Heart left ventricle (tissue), 16 donors: ENCODE measurements around the gene KRT77. TPM values are rescaled to one million over a fixed set of nuclear protein-coding genes. Genes with fewer than 3 reads are reported as not detected.
"Not testable (repeated sequence)": the region's sequence is repeated elsewhere in the genome, so short reads cannot be mapped to it uniquely, and the experiment has no call there.

Experiments
- ATAC-seq, 4 donors: fragments of 200-7000 bp; cut with Tn5 transposase; one replicate each; pipeline ENCODE4 v1.9.1; 2020 to 2022; ENCODE audit warnings: moderate library complexity in 4 of 4, mild to moderate bottlenecking in 3 of 4, moderate number of reproducible peaks in 1 of 4
- DNase-seq, 5 donors: peaks; one replicate each; pipeline ENCODE4 v3.0.0-alpha.2; 2020
- H3K27ac ChIP-seq, 12 donors: fragments of 200-600 bp; sonication (generic) in 4 of 12; one replicate each; pipeline versions ENCODE4 v1.5.0 to v1.8.0; 2016 to 2022; ENCODE audit warnings: mild to moderate bottlenecking in 2 of 12
- H3K27me3 ChIP-seq, 9 donors: fragments of 200-600 bp; sonication (generic) in 2 of 9; one replicate each; pipeline versions ENCODE4 v1.5.1 to v1.8.0; 2016 to 2022; ENCODE audit warnings: mild to moderate bottlenecking in 3 of 9
- H3K36me3 ChIP-seq, 9 donors: fragments of 200-600 bp; sonication (generic) in 2 of 9; one replicate each; pipeline versions ENCODE4 v1.5.0 to v1.8.0; 2018 to 2022; ENCODE audit warnings: mild to moderate bottlenecking in 2 of 9
- H3K4me1 ChIP-seq, 12 donors: fragments of 200-600 bp; sonication (generic) in 4 of 12; one replicate each; pipeline versions ENCODE4 v1.5.0 to v1.8.0; 2016 to 2022; ENCODE audit warnings: mild to moderate bottlenecking in 3 of 12
- H3K4me3 ChIP-seq, 12 donors: fragments of 200-600 bp; sonication (generic) in 4 of 12; one replicate each; pipeline versions ENCODE4 v1.5.0 to v1.8.0; 2017 to 2022; ENCODE audit warnings: mild to moderate bottlenecking in 9 of 12, moderate library complexity in 4 of 12
- H3K9me3 ChIP-seq, 12 donors: fragments of 200-600 bp; sonication (generic) in 4 of 12; one replicate each; pipeline versions ENCODE4 v1.5.0 to v1.8.0; 2016 to 2022; ENCODE audit warnings: mild to moderate bottlenecking in 1 of 12
- CTCF ChIP-seq, 12 donors: fragments of 200-600 bp; sonication (generic) in 4 of 12; IDR thresholded peaks; one replicate each; pipeline versions ENCODE4 v1.5.0 to v1.8.0; 2018 to 2022; ENCODE audit warnings: antibody characterized with exemption in 12 of 12, mild to moderate bottlenecking in 5 of 12
- POLR2A ChIP-seq, 2 donors: fragments of 450-650 bp; IDR thresholded peaks; one replicate each; pipeline ENCODE4 v1.6.1; 2017; ENCODE audit warnings: antibody characterized with exemption in 2 of 2, mild to moderate bottlenecking in 2 of 2, moderate library complexity in 2 of 2
- WGBS, 4 donors: extraction: QIAGEN DNeasy Blood & Tissue Kit in 2 of 4; methylation state at CpG; one replicate each; pipeline versions ENCODE4 v1.1.5 to v1.1.7; 2013 to 2018; 5-methylcytosine and 5-hydroxymethylcytosine counted together
- intact Hi-C, 10 donors: fragments of 100-400 bp; cut with DNase I; formaldehyde crosslinking; loops; one replicate each; pipeline versions ENCODE4 v1.11.1 to v1.14.2; 2022
- polyA plus RNA-seq, 2 donors: library from polyadenylated mRNA; stranded (reverse); fragments of 200-250 nt; gene quantifications; one replicate each; pipeline ENCODE4 v1.2.3, GENCODE V29; 2013
- total RNA-seq, 9 donors: library from RNA; depleted of rRNA in 2 of 9; stranded (reverse); fragments of >200 nt in 2 of 9; fragmentation: NEBNext Ultra II Directional in 3 of 9; extraction: Animal tissue kit (Norgen Biotek cat#: 25700) in 3 of 9; gene quantifications; one replicate each; pipeline versions ENCODE4 v1.1.0 to v1.2.4, GENCODE V29; 2016 to 2023
- donor health status: ischemic (EF 13 %, LVEDD 7.1; RV severe dilation, severe dysfunction).
- donor health status: healthy with polysubstance abuse.
- donor health status: DM: no; HTN: yes; CAD: no.
- donor health status: DM: no; HTN: no; CAD: no.
- donor health status: ischemic (EF 25% LVEDD 6.9; RV normal size, moderate dysfunction).
- donor health status: ischemic (EF 25% LVEDD 5.7; RV mildly dilated, moderate dysfunction).
- donor health status: healthy.
- donor health status: DM: yes; HTN: yes; CAD: no.
- donor health status: ischemic (EF 35%, LVEDD 5.7; RV mildly dilated, moderate dysfunction).
- donor health status: nonischemic (EF 11% LVEDD 7.7; RV severe dilation, severe dysfunction).
- donor health status: DM: yes; HTN: yes; CAD: no.
- donor health status: PGD.
- donor health status: ischemic (EF 29% LVEDD 5.4; RV normal size, mild dysfunction).
- donor health status: nonischemic (EF 23%, LVEDD 6.1; RV moderate dilation, normal function).

KRT77 gene
- total and polyA plus RNA-seq, 11 donors, result not detected

GRCh38 chr12:52715416-52715815 is 12.1 kb upstream of the KRT77 start:
- Histone ChIP-seq H3K27me3 (peaks cover 10 to 52% (median 37%) of the 10 kb centered on the region in 9 donors), H3K4me3 (no peak overlapping the region), H3K36me3 (no peaks in the 10 kb centered on the region), H3K27ac (no peak overlapping the region), H3K9me3 (no peaks in the 10 kb centered on the region), H3K4me1 (peaks cover 0 to 9% (median 0%) of the 10 kb centered on the region in 12 donors)
- ATAC-seq (no peak), DNase-seq (no peak)
- intact Hi-C loops, result no loop called here
- TF ChIP-seq CTCF (IDR thresholded peaks at IDR 0.05) (no peak), POLR2A (IDR thresholded peaks at IDR 0.05) (no peak)
- 78 to 89% (median 80%) methylated on average over 11 to 14 of the region's 14 CpGs for WGBS, 4 donors

DNA sequence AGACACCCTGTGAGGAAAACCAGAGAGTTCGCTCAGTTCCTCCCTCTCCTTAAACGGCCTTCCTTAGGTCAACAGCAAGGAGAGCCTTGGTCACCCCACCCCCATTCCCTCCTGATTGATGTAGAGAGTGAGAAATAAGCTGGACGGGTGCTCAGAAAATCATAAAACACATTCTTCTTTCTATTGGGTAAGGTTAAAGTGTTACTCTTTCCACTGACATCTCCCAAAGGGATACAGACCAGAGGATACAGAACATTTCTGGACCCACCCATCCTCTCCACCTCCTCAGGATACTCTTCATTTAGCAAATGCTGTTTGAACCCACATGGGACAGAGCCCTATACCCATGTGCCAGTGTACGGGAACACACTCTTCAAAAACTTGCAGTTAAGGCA is 11.6 kb upstream of the KRT77 start:
- Histone ChIP-seq H3K4me1 (peaks cover 0 to 9% (median 0%) of the 10 kb centered on the region in 12 donors), H3K4me3 (no peak overlapping the region), H3K27me3 (peaks cover 10 to 52% (median 37%) of the 10 kb centered on the region in 9 donors), H3K36me3 (no peaks in the 10 kb centered on the region), H3K27ac (no peak overlapping the region), H3K9me3 (no peaks in the 10 kb centered on the region)
- ATAC-seq (no peak), DNase-seq (no peak)
- intact Hi-C loops, result no loop called here
- WGBS, 4 donors, result 66 to 83% (median 77%) methylated on average over 4 of the region's 4 CpGs
- TF ChIP-seq CTCF (IDR thresholded peaks at IDR 0.05) (no peak), POLR2A (IDR thresholded peaks at IDR 0.05) (no peak)

- Histone ChIP-seq H3K4me3 (peak overlapping the region in 8 of 12 donors; percentile 3 to 38 (median 16)), H3K9me3 (no peaks in the 10 kb centered on the region), H3K27ac (no peak overlapping the region), H3K4me1 (peaks cover 0 to 9% (median 0%) of the 10 kb centered on the region in 12 donors), H3K36me3 (no peaks in the 10 kb centered on the region), H3K27me3 (peaks cover 10 to 52% (median 37%) of the 10 kb centered on the region in 9 donors)
- intact Hi-C loops, result no loop called here
- 7 to 19% (median 11%) methylated on average over 30 to 72 of the region's 72 CpGs for WGBS, 4 donors
- no peak for DNase-seq
- no peak for TF ChIP-seq CTCF (IDR thresholded peaks at IDR 0.05)
- no peak for TF ChIP-seq POLR2A (IDR thresholded peaks at IDR 0.05)
- ATAC-seq, result no peak
These were observed 10.9 kb upstream of the KRT77 start for GRCh38 chr12:52713960-52714886.

DNA sequence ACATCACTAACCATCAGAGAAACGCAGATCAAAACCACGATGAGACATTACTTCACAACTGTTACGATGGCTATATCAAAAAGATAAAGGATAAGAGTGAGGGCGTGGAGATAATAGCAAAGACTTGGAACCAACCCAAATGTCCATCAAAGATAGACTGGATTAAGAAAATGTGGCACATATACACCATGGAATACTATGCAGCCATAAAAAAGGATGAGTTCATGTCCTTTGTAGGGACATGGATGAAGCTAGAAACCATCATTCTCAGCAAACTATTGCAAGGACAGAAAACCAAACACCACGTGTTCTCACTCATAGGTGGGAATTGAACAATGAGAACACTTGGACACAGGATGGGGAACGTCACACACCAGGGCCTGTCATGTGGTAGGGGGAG is 8.8 kb upstream of the KRT77 start:
- ATAC-seq, H3K36me3 ChIP-seq, H3K4me3 ChIP-seq, H3K27ac ChIP-seq, H3K9me3 ChIP-seq, H3K4me1 ChIP-seq, DNase-seq, intact Hi-C loops: not testable (repeated sequence)
- H3K27me3 ChIP-seq, result peaks cover 10 to 67% (median 37%) of the 10 kb centered on the region in 9 donors
- 84 to 87% (median 86%) methylated on average over 6 of the region's 6 CpGs for WGBS, 4 donors
